GF-D8 (cell line): ENCODE measurements around the gene AVPR1B.

Experiments
- DNase-seq: peaks from one replicate; lab custom pipeline; 2025; lab: John Stamatoyannopoulos, UW

AVPR1B gene

DNA sequence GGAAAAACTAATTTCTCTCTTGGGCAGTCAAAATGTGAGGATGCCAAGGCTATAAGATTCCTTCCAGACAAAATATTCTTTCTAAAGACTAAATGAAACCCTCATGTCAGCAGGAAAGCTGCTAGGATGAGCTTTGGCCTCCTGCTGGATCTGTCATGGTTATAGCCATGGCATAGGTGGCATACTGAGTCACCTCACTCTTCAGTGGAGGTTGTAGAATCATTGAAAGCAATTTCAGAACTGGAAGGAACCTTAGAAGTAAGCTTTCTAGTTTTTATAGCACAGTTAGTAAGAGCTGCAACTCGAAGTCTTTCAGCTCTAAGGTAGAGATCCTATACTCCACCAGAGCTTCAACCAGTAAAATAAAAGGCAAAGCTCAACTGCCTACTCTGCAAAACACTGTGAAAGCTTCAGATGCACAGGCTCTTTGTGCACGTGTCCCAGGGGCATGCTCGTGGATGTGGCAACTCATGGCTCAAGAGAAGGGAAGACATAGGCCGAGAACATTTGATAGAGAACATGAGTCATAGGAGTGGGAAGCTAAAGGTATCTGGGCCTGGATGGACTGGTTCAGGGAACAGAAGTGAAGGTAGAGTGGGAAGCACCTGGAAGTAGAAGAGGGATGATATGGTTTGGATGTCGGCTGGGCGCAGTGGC is 5.8 kb downstream of the AVPR1B start:
- no peak for DNase-seq

DNA sequence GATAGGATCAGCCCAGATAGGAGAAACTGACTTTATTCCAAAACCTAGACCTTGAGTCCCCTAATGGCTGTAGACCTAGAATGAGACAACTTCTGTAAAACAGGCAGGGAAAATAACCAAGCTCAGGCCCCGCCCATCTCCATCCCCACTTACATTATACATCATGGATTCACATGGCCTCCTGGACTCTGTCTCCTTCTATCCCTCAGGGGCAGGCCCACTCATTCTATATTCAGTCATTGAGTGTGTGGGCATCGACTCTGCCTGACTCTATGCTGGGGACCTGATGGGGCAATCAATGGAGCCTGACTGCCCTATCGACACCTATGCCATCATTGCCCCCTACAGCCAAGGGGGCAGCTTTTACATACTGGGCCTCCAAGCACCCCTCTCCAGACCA is 6.4 kb downstream of the AVPR1B start:
- no peak for DNase-seq

DNA sequence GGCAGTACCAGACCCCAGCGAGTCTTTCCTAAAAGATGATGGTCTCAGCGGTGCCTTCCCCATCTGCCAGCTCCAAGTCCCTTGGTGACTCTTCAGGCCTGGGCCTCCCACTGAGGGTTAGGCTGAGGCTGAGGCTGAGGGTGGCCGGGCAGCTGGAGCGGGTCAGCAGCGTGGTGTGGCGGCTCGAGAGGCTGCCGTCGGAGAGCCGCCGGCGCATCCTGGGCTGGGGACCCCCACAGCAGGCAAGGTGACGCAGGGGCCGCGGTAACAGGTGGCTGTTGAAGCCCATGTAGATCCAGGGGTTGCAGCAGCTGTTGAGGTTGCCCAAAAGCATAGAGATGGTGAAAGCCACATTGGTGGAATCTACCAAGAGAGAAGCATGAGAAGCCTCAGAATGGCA is 7.0 kb downstream of the AVPR1B start:
- DNase-seq: no peak

DNA sequence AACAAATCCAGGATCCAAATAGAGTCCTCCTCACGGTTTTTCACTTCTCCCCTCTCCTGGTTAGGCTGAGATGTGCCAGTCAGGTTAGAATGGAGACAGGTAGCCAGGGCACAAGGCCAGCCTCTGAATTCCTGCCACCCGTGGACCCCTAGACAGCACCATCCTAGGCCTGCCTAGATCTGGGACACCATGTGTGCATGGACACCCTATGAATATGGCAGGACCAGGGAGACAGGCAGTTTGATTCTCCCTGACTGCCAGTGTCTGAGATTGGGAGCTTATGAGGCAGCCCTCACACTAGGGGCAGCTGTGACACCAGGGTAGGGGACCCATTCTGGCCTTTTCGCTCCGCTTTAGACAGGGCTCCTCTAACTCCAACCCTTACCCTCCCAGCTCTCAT is 7.5 kb downstream of the AVPR1B start:
- no peak for DNase-seq

GRCh38 chr1:206108635-206109034 is 8.6 kb downstream of the AVPR1B start:
- no peak for DNase-seq

- DNase-seq: no peak
Measured at GRCh38 chr1:206107168-206107544, 10.0 kb downstream of the AVPR1B start.

GRCh38 chr1:206106328-206107167 is 10.6 kb downstream of the AVPR1B start:
- peak; percentile 45 for DNase-seq

- DNase-seq: no peak
Measured at GRCh38 chr1:206105464-206105995, 11.7 kb downstream of the AVPR1B start.

- no peak for DNase-seq
Measured at GRCh38 chr1:206103979-206104378, 13.2 kb downstream of the AVPR1B start.

GRCh38 chr1:206102292-206102936 is 14.8 kb downstream of the AVPR1B start:
- peak; percentile 90 for DNase-seq

DNA sequence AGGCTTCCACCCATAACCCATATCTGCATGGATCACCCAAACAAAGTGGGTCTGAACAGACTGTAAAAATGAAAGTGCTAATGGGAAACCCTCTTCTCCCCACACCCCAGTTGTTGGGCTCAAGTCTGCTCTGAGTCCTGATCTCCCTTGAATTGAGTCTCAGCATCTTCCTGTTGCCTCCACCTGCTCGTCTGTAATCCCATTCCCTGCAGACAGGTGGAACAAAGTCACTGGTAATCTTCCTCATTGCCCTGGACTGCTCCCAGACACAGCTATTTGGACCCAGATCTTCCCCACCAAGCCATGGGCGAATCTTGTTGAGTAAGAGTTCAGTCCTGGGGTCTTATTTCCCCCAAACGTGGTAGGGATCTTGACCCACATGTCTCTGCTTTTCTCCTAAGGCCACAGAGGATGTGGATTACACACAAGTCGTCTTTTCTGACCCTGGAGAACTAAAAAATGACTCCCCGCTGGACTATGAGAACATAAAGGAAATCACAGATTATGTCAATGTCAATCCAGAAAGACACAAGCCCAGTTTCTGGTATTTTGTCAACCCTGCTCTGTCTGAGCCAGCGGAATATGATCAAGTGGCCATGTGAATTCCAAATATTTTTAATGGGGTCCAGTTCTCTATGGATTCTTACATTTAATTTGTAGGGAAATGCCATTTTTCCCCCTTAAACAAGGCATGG is 15.7 kb downstream of the AVPR1B start:
- no peak for DNase-seq

GRCh38 chr1:206100226-206100815 is 16.9 kb downstream of the AVPR1B start:
- DNase-seq: peak; percentile 21

DNA sequence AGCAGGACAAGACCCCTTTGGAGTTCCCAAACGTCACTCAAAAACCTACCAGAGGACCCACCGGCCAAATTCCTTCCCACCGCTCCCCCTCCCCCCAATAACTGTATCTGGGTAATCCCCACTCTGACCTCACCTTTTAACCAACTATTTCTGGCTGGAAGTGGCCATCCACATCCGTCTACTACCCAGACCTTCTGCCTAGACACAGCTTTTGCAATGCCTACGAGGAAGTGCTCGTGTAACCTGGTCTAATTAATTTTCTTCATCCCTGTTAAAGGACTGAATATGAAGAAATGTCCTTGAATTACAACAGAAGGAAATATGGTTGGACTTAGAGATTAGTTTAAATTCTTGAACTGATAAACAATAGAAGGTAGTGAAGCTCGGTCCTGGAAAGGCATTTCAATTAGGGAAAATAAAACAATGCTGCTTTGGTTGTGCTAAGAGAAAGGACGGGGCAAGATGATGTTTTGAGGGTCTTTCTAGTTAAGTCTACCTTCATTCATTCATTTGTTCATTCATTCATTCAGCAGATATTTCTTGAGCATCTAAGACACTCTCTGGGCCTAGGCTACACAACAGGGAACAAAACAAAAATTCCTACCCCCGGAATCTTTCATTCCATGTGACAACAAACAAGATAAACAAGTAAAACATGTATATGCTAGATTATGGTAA is 18.8 kb downstream of the AVPR1B start:
- DNase-seq: peak; percentile 53

- no peak for DNase-seq
Measured at GRCh38 chr1:206097381-206097780, 19.8 kb downstream of the AVPR1B start.

DNA sequence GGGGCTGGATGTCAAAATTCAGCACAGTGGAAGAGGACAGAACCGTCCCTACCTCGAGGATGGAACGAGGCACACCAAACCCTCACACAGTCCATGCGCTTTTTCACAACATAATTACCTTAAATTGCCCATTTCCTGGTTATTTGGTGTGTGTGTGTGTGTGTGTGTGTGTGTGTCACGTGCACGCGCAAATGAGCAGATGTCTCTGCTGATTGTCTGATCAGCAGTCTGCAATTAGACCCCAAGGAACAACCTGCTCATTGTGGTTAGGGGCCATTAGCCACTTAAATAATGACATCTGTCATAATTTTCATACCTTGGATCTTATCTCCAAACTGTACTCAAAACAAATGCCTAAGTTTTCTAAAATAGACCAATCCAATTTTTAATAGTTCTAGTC is 23.2 kb downstream of the AVPR1B start:
- no peak for DNase-seq

DNA sequence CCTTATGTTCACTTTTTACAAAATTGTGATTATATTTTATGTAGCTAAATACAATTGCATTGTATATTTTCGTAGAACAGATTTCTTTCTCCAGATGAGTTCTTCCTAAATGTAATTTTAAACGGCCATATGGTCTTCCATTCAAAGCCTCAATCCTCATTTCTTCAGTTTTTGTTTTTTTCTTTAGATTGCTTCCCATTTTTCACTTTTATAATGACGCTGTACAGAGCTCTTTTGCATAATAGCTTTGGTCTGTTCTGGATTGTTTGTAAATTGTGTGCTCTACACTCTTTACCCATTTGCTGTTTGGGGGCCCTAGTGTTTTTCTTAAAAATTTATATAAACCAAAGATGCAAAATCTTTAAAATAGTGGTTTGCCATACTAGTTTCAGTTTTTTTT is 27.8 kb downstream of the AVPR1B start:
- no peak for DNase-seq

DNA sequence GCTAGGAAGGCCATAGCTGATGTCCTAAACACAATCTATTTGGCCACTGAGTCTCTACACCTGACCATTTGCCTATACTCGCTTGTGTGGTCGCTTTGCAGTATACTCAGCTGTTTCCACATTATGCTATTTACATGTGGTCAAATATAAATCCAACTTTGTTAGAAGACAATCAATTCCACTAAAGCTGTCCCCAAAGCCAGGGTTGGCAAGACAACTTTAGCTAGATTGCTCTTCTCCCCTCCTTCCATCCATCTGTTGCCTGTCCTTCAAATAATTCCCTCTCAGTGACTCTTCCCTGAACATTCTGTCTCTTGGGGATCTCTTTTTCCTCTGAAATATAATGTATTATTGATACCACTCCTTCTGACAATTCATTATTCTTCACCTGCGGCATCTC is 30.1 kb downstream of the AVPR1B start:
- DNase-seq: no peak

GRCh38 chr1:206083750-206084149 is 33.4 kb downstream of the AVPR1B start:
- no peak for DNase-seq

DNA sequence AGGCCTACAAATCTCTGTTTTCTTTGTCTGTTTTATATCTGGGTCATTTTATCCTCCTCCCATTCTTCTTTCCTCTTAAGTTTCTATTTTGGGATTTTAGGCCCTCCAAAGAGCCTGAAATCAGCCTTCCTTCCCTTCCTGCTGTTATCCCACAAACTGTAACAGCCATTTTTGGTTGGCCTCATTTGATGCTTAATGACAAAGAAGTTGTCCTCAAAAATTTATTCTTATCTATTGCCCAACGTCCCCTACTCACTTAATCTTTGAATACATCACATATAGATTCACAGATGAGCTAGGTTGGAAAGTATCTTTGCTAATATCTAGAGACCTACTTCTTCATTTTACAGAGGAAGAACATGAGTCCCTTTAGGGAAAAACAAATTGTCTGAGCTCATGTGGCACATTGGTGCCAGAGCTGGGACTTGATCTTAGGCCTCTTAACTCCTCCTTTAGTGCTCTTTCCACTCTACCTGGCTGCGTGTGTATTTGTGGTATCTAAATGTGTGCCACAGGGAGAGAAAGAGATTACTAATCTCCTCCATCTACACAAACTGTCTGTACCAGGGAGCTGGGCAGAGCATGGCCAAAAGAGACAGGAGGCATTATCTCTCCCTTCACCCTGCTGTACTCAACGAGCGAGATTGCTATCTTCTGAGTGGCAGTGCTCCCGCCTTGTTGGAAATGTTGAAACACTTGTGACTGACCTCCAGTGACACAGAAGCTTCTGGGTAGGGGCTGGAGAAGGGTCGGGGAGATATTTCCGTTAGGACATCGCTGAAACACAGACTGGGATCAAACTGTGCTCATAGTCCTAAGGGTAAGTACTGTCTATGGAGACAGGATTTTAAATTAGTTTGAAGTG is 34.1 kb downstream of the AVPR1B start:
- peak; percentile 96 for DNase-seq

GRCh38 chr1:206081856-206082255 is 35.3 kb downstream of the AVPR1B start:
- DNase-seq: peak; percentile 56
